Glomerular visceral epithelial cell (primary cell): ENCODE data around the gene DNM3.

Source experiments
- DNase-seq: peaks from one replicate; pipeline ENCODE4 v3.0.0-alpha.2; 2016; ENCODE audit errors: extremely low spot score

The DNM3 gene

GRCh38 chr1:171973421-171973820, 132.1 kb downstream of the DNM3 start:
- no peak for DNase-seq

- DNase-seq: no peak
These were observed 140.0 kb downstream of the DNM3 start for GRCh38 chr1:171981303-171981702.

GRCh38 chr1:171983584-171983983, 142.3 kb downstream of the DNM3 start:
- DNase-seq: peak; percentile 51

- DNase-seq: no peak
These were observed 143.0 kb downstream of the DNM3 start for GRCh38 chr1:171984262-171984661.

- DNase-seq: peak; percentile 40
These were observed 143.7 kb downstream of the DNM3 start for GRCh38 chr1:171984850-171985485.

- no peak for DNase-seq
These were observed 144.3 kb downstream of the DNM3 start for GRCh38 chr1:171985639-171986038.

GRCh38 chr1:171988243-171988885, 147.1 kb downstream of the DNM3 start:
- DNase-seq: no peak

GRCh38 chr1:171990371-171990770, 149.1 kb downstream of the DNM3 start:
- no peak for DNase-seq

GRCh38 chr1:171994293-171994692, 153.0 kb downstream of the DNM3 start:
- no peak for DNase-seq

GRCh38 chr1:171995573-171995972, 154.3 kb downstream of the DNM3 start:
- DNase-seq: no peak

GRCh38 chr1:171997936-171998335, 156.6 kb downstream of the DNM3 start:
- no peak for DNase-seq

- DNase-seq: no peak
These were observed 157.4 kb downstream of the DNM3 start for GRCh38 chr1:171998711-171999110.

GRCh38 chr1:171999756-172000155, 158.5 kb downstream of the DNM3 start:
- no peak for DNase-seq

- DNase-seq: no peak
These were observed 160.0 kb downstream of the DNM3 start for GRCh38 chr1:172001288-172001687.

GRCh38 chr1:172002725-172003345, 161.5 kb downstream of the DNM3 start:
- peak; percentile 66 for DNase-seq

- peak; percentile 72 for DNase-seq
These were observed 162.7 kb downstream of the DNM3 start for GRCh38 chr1:172003766-172004530.

- DNase-seq: no peak
These were observed 163.4 kb downstream of the DNM3 start for GRCh38 chr1:172004671-172005070.

GRCh38 chr1:172005856-172006255, 164.6 kb downstream of the DNM3 start:
- peak; percentile 78 for DNase-seq

- DNase-seq: no peak
These were observed 165.4 kb downstream of the DNM3 start for GRCh38 chr1:172006660-172007059.

GRCh38 chr1:172018727-172019311, 177.5 kb downstream of the DNM3 start:
- no peak for DNase-seq

GRCh38 chr1:172019976-172020375, 178.7 kb downstream of the DNM3 start:
- DNase-seq: no peak

GRCh38 chr1:172024516-172024915, 183.2 kb downstream of the DNM3 start:
- DNase-seq: no peak
